Activated naive CD8-positive, alpha-beta T cell (primary cell): Measurements from ENCODE around the gene BARX2.

ENCODE experiments used
- H3K27ac Mint-ChIP-seq: one replicate; pipeline ENCODE4 v1.8.0; 2021; ENCODE audit warnings: mixed read lengths
- H3K27me3 Mint-ChIP-seq: one replicate; pipeline ENCODE4 v1.8.0; 2021; ENCODE audit warnings: mixed read lengths
- H3K36me3 Mint-ChIP-seq: one replicate; pipeline ENCODE4 v1.8.0; 2021; ENCODE audit warnings: mixed read lengths
- H3K4me1 Mint-ChIP-seq: one replicate; pipeline ENCODE4 v1.8.0; 2021; ENCODE audit warnings: low read depth, mixed read lengths
- H3K4me3 Mint-ChIP-seq: one replicate; pipeline ENCODE4 v1.8.0; 2021; ENCODE audit warnings: mild to moderate bottlenecking, mixed read lengths
- H3K9me3 Mint-ChIP-seq: one replicate; pipeline ENCODE4 v1.8.0; 2021; ENCODE audit warnings: low read depth, mixed read lengths

Gene BARX2

DNA sequence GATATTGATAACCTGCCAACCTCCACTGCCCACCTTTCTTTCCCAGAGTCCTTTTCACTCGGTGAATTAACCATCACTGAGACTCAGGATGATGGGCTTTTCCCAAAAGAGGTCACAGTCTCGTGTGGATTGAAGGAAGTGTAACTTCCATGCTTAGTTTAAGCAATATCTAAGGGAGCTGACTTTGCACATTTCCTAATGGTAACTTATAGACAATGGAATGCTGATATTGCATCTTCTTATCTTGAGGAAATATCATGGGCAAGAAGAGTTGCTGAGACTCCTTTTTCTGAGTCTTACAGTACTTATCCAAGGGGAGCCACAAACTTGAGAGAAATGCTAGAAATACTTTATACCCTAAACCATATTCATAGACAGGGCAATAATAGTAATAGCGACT is 8.8 kb downstream of the BARX2 start:
- Mint-ChIP-seq H3K4me3 (no peak overlapping the region), H3K27me3 (peaks cover 24% of the 10 kb centered on the region), H3K36me3 (no peaks in the 10 kb centered on the region), H3K4me1 (no peaks in the 10 kb centered on the region), H3K9me3 (no peaks in the 10 kb centered on the region), H3K27ac (no peak overlapping the region)

DNA sequence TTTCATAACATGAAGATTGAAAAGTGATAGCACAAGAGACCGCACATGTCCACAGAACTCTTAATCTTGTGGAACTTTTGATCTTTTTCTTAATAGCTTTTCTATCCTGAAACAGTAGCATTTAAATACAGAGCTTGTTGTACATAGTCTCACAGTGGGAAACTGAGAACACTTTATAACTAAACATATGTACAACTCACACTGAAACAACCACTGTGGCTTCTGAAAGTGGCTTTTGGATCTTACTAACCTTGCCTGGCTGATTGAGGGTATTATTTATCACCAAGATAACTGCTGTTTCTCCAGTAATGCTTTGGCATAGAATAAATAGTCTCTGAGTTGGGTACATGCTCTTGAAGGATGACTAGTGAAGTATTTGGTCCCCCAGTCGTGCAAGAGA is 10.2 kb downstream of the BARX2 start:
- Mint-ChIP-seq H3K4me1 (no peaks in the 10 kb centered on the region), H3K27ac (no peak overlapping the region), H3K4me3 (no peak overlapping the region), H3K27me3 (peaks cover 17% of the 10 kb centered on the region), H3K9me3 (no peaks in the 10 kb centered on the region), H3K36me3 (no peaks in the 10 kb centered on the region)

- Mint-ChIP-seq H3K27me3 (peaks cover 13% of the 10 kb centered on the region), H3K4me3 (no peak overlapping the region), H3K27ac (no peak overlapping the region), H3K9me3 (no peaks in the 10 kb centered on the region), H3K4me1 (no peaks in the 10 kb centered on the region), H3K36me3 (no peaks in the 10 kb centered on the region)
These were observed 11.2 kb downstream of the BARX2 start for GRCh38 chr11:129386795-129387397.

GRCh38 chr11:129387434-129387833 is 11.8 kb downstream of the BARX2 start:
- Mint-ChIP-seq H3K27me3 (peaks cover 13% of the 10 kb centered on the region), H3K4me3 (no peak overlapping the region), H3K9me3 (no peaks in the 10 kb centered on the region), H3K4me1 (no peaks in the 10 kb centered on the region), H3K36me3 (no peaks in the 10 kb centered on the region), H3K27ac (no peak overlapping the region)

GRCh38 chr11:129388824-129389223 is 13.2 kb downstream of the BARX2 start:
- peaks cover 9% of the 10 kb centered on the region for H3K27me3 Mint-ChIP-seq
- H3K4me1 Mint-ChIP-seq = no peaks in the 10 kb centered on the region
- H3K36me3 Mint-ChIP-seq = no peaks in the 10 kb centered on the region
- no peak overlapping the region for H3K4me3 Mint-ChIP-seq
- H3K9me3 Mint-ChIP-seq = no peaks in the 10 kb centered on the region
- H3K27ac Mint-ChIP-seq = no peak overlapping the region

GRCh38 chr11:129390303-129390821 is 14.7 kb downstream of the BARX2 start:
- Mint-ChIP-seq H3K9me3 (no peaks in the 10 kb centered on the region), H3K27me3 (peaks cover 12% of the 10 kb centered on the region), H3K4me1 (no peaks in the 10 kb centered on the region), H3K27ac (no peak overlapping the region), H3K36me3 (no peaks in the 10 kb centered on the region), H3K4me3 (no peak overlapping the region)

DNA sequence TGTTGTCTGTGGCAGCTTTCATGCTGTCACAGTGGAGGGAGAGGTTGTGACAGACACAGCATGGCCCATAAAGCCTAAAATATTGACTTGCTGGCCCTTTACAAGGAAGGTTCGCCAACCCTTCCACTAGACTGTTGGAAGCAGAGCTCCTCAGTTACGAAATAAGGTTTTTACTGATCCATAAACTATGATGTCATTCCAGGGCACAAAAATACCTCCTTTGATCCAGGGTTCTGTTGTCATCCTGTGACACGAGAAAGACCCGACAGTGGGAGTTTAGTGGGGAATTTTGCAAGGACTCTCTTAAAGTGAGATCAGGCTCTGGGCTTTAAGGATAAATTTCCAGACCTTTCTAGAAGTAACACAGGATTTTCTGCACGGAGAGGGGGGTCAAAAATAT is 15.7 kb downstream of the BARX2 start:
- H3K27me3 Mint-ChIP-seq = peaks cover 15% of the 10 kb centered on the region
- H3K4me1 Mint-ChIP-seq = no peaks in the 10 kb centered on the region
- H3K27ac Mint-ChIP-seq = no peak overlapping the region
- H3K36me3 Mint-ChIP-seq = no peaks in the 10 kb centered on the region
- H3K4me3 Mint-ChIP-seq = no peak overlapping the region
- no peaks in the 10 kb centered on the region for H3K9me3 Mint-ChIP-seq

GRCh38 chr11:129391821-129392220 is 16.2 kb downstream of the BARX2 start:
- H3K9me3 Mint-ChIP-seq = no peaks in the 10 kb centered on the region
- H3K27me3 Mint-ChIP-seq = peaks cover 15% of the 10 kb centered on the region
- H3K4me1 Mint-ChIP-seq = no peaks in the 10 kb centered on the region
- no peaks in the 10 kb centered on the region for H3K36me3 Mint-ChIP-seq
- H3K27ac Mint-ChIP-seq = no peak overlapping the region
- H3K4me3 Mint-ChIP-seq = no peak overlapping the region

- Mint-ChIP-seq H3K4me3 (no peak overlapping the region), H3K27ac (no peak overlapping the region), H3K9me3 (no peaks in the 10 kb centered on the region), H3K4me1 (no peaks in the 10 kb centered on the region), H3K27me3 (peaks cover 10% of the 10 kb centered on the region), H3K36me3 (no peaks in the 10 kb centered on the region)
These were observed 17.3 kb downstream of the BARX2 start for GRCh38 chr11:129392995-129393394.

DNA sequence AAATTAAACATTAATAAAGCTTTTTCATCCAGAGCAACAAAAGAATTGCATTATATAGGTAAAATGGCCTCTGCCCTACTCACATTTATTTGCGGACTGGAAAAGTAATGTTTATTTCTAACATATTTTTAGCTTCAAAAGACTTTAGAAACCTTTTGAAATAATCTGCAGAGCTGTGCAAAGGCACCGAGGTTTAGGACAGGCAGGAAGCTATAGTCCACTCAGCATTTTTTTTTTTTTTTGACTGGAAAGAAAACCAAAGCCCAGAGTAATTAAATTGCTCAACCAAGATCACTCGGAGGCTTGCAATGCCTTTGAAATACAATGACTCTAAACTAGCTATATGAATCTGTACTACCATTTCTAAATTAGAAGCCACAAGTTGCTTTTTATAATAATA is 19.1 kb downstream of the BARX2 start:
- Mint-ChIP-seq H3K27me3 (peaks cover 9% of the 10 kb centered on the region), H3K4me3 (no peak overlapping the region), H3K9me3 (peaks cover 4% of the 10 kb centered on the region), H3K4me1 (no peaks in the 10 kb centered on the region), H3K27ac (no peak overlapping the region), H3K36me3 (no peaks in the 10 kb centered on the region)

DNA sequence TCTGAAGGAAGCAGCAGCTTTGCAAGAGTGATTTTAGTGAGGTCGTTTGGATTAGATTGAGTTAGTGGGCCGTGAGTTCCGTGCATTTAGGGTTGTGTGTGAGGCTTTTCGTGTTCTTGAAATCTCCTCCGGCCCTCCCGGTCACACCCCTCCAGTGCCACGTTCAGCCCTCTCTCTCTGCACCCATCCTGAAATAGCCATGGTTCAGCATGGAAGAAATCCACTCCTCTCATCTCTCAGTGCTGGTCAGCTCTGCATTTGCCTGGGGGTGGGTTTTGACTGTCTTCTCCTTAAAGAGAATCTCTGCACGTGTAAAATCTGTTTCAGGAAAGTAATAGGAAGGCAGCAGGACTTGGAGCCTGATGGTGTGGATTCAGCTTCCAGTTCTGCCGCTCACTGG is 19.8 kb downstream of the BARX2 start:
- Mint-ChIP-seq H3K4me3 (no peak overlapping the region), H3K27ac (no peak overlapping the region), H3K4me1 (no peaks in the 10 kb centered on the region), H3K27me3 (peaks cover 8% of the 10 kb centered on the region), H3K9me3 (peaks cover 4% of the 10 kb centered on the region), H3K36me3 (no peaks in the 10 kb centered on the region)

DNA sequence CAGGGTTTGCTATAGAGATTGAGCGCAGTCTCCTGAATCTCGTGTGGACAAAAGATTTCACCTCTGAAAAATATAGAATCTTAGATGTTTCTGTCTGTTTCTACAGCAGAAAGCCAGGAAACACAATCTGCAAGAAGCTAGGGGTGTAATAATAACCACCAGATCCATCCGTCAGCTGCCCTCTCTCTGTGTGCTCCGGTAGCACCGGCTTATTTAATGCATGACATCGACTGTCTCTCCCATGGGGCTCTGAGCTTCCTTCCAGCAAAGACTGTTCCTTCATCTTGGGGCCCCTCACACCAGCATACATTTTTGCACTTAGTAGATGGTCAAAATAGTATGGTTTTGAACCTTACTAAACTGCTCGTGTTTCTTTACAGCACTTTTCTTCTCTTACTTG is 20.2 kb downstream of the BARX2 start:
- no peaks in the 10 kb centered on the region for H3K4me1 Mint-ChIP-seq
- peaks cover 4% of the 10 kb centered on the region for H3K9me3 Mint-ChIP-seq
- H3K4me3 Mint-ChIP-seq = no peak overlapping the region
- H3K36me3 Mint-ChIP-seq = no peaks in the 10 kb centered on the region
- no peak overlapping the region for H3K27ac Mint-ChIP-seq
- peaks cover 8% of the 10 kb centered on the region for H3K27me3 Mint-ChIP-seq

- no peaks in the 10 kb centered on the region for H3K4me1 Mint-ChIP-seq
These were observed 20.8 kb downstream of the BARX2 start for GRCh38 chr11:129396454-129396853.

GRCh38 chr11:129402206-129403171 is 26.8 kb downstream of the BARX2 start:
- no peaks in the 10 kb centered on the region for H3K36me3 Mint-ChIP-seq
- H3K27ac Mint-ChIP-seq = no peak overlapping the region
- H3K27me3 Mint-ChIP-seq = peaks cover 3% of the 10 kb centered on the region
- H3K4me3 Mint-ChIP-seq = no peak overlapping the region
- H3K4me1 Mint-ChIP-seq = no peaks in the 10 kb centered on the region
- peaks cover 4% of the 10 kb centered on the region for H3K9me3 Mint-ChIP-seq

More at GRCh38 chr11:129396454-129396853, 20.8 kb downstream of the BARX2 start:
- Mint-ChIP-seq H3K36me3 (no peaks in the 10 kb centered on the region), H3K27ac (no peak overlapping the region), H3K4me3 (no peak overlapping the region), H3K9me3 (peaks cover 4% of the 10 kb centered on the region), H3K27me3 (peaks cover 8% of the 10 kb centered on the region)

GRCh38 chr11:129404731-129405130 is 29.1 kb downstream of the BARX2 start:
- Mint-ChIP-seq H3K36me3 (no peaks in the 10 kb centered on the region), H3K27ac (no peak overlapping the region), H3K27me3 (peaks cover 9% of the 10 kb centered on the region), H3K4me3 (no peak overlapping the region), H3K4me1 (no peaks in the 10 kb centered on the region), H3K9me3 (no peaks in the 10 kb centered on the region)
